Ovary (tissue), 3 donors: Measurements from ENCODE around the gene SH2D7.

ENCODE experiments used
- EP300 ChIP-seq: sonication (generic); formaldehyde crosslinking; IDR thresholded peaks from one replicate; pipeline ENCODE4 v1.6.1; 2017; ENCODE audit warnings: antibody characterized with exemption
- POLR2A ChIP-seq: fragments of 450-650 bp; IDR thresholded peaks from one replicate; pipeline ENCODE4 v1.6.1; 2017; ENCODE audit warnings: antibody characterized with exemption, mild to moderate bottlenecking, moderate library complexity
- TF ChIP-seq, protein P1 (sequence below), 3 donors: fragments of 450-650 bp in 2 of 3; fragments of 200-600 bp in 1 of 3; IDR thresholded peaks; one replicate each; pipeline versions ENCODE4 v1.5.1 to v1.8.0; 2016 to 2022; ENCODE audit warnings: antibody characterized with exemption in 3 of 3, mild to moderate bottlenecking in 1 of 3
- donor health status: DM: no; HTN: no; CAD: no.

DNA sequence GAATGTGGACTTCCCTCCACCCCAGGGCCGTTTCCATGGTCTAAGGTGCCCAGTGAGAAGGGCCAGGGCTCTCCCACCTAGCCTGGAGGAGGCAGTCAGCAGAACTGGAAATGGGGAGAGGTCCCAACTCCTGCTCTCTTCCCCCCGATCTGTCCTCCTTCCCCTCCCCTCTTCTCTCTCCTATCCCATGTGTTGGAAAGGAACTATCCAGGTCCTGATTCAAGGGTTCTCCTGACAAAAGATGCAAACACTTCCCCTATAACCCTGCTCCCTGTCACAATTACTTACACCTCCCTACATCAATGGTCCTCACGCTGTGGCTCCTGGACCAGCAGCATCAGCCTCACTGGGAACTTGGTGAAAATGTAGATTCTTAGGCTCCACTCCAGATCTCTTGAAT lies 32.9 kb downstream of the SH2D7 start:
- TF ChIP-seq, protein P1, sequence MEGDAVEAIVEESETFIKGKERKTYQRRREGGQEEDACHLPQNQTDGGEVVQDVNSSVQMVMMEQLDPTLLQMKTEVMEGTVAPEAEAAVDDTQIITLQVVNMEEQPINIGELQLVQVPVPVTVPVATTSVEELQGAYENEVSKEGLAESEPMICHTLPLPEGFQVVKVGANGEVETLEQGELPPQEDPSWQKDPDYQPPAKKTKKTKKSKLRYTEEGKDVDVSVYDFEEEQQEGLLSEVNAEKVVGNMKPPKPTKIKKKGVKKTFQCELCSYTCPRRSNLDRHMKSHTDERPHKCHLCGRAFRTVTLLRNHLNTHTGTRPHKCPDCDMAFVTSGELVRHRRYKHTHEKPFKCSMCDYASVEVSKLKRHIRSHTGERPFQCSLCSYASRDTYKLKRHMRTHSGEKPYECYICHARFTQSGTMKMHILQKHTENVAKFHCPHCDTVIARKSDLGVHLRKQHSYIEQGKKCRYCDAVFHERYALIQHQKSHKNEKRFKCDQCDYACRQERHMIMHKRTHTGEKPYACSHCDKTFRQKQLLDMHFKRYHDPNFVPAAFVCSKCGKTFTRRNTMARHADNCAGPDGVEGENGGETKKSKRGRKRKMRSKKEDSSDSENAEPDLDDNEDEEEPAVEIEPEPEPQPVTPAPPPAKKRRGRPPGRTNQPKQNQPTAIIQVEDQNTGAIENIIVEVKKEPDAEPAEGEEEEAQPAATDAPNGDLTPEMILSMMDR (IDR thresholded peaks at IDR 0.05), result no peak
- TF ChIP-seq POLR2A (no peak), EP300 (no peak)
